Measurements from ENCODE around the gene PLEKHH2. TPM values are rescaled to one million over a fixed set of nuclear protein-coding genes. Genes with fewer than 3 reads are reported as not detected.
A peak's percentile ranks its signal among the peaks of the same experiment; 100 is the strongest.

The PLEKHH2 gene
- polyA plus RNA-seq, 1 of the 3 experiments (the other 2 are of a cell fraction), result 1.9 TPM

GRCh38 chr2:43737097-43737854 is 100.2 kb downstream of the PLEKHH2 start (continued):
- no peak for TF ChIP-seq USF2 (IDR thresholded peaks at IDR 0.05; ENCODE audit: borderline replicate concordance, low read depth, low read length)
- TF ChIP-seq, protein P1, sequence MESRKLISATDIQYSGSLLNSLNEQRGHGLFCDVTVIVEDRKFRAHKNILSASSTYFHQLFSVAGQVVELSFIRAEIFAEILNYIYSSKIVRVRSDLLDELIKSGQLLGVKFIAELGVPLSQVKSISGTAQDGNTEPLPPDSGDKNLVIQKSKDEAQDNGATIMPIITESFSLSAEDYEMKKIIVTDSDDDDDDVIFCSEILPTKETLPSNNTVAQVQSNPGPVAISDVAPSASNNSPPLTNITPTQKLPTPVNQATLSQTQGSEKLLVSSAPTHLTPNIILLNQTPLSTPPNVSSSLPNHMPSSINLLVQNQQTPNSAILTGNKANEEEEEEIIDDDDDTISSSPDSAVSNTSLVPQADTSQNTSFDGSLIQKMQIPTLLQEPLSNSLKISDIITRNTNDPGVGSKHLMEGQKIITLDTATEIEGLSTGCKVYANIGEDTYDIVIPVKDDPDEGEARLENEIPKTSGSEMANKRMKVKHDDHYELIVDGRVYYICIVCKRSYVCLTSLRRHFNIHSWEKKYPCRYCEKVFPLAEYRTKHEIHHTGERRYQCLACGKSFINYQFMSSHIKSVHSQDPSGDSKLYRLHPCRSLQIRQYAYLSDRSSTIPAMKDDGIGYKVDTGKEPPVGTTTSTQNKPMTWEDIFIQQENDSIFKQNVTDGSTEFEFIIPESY (IDR thresholded peaks at IDR 0.05; ENCODE audit: borderline replicate concordance, low read depth), result 0 out of 2 replicates have a peak, but pooled peaks have one; percentile 55
- no peak for TF ChIP-seq EZH2phosphoT487 (IDR thresholded peaks at IDR 0.05; ENCODE audit: borderline replicate concordance, low read depth)
- TF ChIP-seq, protein P2, sequence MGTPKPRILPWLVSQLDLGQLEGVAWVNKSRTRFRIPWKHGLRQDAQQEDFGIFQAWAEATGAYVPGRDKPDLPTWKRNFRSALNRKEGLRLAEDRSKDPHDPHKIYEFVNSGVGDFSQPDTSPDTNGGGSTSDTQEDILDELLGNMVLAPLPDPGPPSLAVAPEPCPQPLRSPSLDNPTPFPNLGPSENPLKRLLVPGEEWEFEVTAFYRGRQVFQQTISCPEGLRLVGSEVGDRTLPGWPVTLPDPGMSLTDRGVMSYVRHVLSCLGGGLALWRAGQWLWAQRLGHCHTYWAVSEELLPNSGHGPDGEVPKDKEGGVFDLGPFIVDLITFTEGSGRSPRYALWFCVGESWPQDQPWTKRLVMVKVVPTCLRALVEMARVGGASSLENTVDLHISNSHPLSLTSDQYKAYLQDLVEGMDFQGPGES (IDR thresholded peaks at IDR 0.05; ENCODE audit: low read depth, low read length), result no peak

DNA sequence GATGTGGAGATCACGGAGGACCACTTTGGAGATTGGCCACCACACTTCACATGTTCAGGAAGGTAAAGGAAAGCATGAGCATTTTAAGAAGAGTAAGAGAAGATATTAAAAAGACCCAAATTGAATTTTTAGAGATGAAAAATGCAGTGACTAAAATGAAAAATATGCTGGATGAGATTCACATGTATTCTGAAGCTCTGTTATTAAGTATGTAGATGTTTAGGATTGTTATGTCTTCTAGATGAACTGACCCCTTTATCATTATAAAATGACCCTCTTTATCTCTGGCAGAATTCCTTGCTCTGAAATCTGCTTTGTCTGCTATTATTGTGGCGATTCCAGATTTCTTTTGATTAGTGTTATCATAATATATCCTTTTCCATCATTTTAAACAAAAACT is 100.8 kb downstream of the PLEKHH2 start:
- CTCF ChIA-PET, result interaction anchor here (1.1 kb wide), 1 partner anchor 9 kb away, joined by 3 read pairs; no protein-coding TSS in a partner anchor

More for the DNA sequence above, 100.8 kb downstream of the PLEKHH2 start:
- Histone ChIP-seq H3K9me2 (no peaks in the 10 kb centered on the region), H3K4me2 (peak overlapping the region; percentile 1; the same call in 1 of the 2 replicates), H3K4me3 (ENCODE audit: low read depth in 2 of 2, low read length in 1 of 2) (no peak overlapping the region), H3K9ac (no peak overlapping the region), H3K79me2 (ENCODE audit: insufficient read depth) (no peaks in the 10 kb centered on the region), H2AFZ (ENCODE audit: low read depth) (peak overlapping the region; percentile 47; the same call in 1 of the 2 replicates), H3K36me3 (replicated peaks in 1 of 2; ENCODE audit: control insufficient read depth in 1 of 2, insufficient read depth in 2 of 2, low read length in 1 of 2) (no peaks in the 10 kb centered on the region), H4K20me1 (ENCODE audit: insufficient read depth) (no peaks in the 10 kb centered on the region), H3K4me1 (ENCODE audit: control insufficient read depth in 1 of 2, insufficient read depth in 2 of 2, low read depth in 1 of 2, low read length in 1 of 2) (peaks cover 0 to 9% of the 10 kb centered on the region in 2 experiments; a peak in 3 of 4 replicates), H3F3A (replicated peaks; ENCODE audit: insufficient read depth) (peaks cover 5% of the 10 kb centered on the region), H3K9me3 (no peaks in the 10 kb centered on the region), H3K27ac (ENCODE audit: low read depth in 2 of 2, low read length in 1 of 2) (peak overlapping the region in 1 of 2 experiments; percentile 63; a peak in 2 of 4 replicates), H3K27me3 (ENCODE audit: insufficient read depth) (no peaks in the 10 kb centered on the region)
- WGBS (ENCODE audit: low lambda C conversion rate), result 76% methylated on average over 2 of the region's 2 CpGs
- TF ChIP-seq RFX5 (IDR thresholded peaks at IDR 0.05; ENCODE audit: low read length) (no peak), POLR2AphosphoS5 (IDR thresholded peaks at IDR 0.05; ENCODE audit: low read depth, low read length) (no peak), CHD2 (IDR thresholded peaks at IDR 0.05; ENCODE audit: low read length, partially characterized antibody) (no peak), SIN3A (IDR thresholded peaks at IDR 0.05; ENCODE audit: borderline replicate concordance, low read depth, low read length) (no peak), GATA2 (CRISPR knock-in tag; IDR thresholded peaks at IDR 0.05) (no peak), FOSL2 (IDR thresholded peaks at IDR 0.05; ENCODE audit: borderline replicate concordance, low read depth) (no peak), TEAD4 (IDR thresholded peaks at IDR 0.05; ENCODE audit: borderline replicate concordance, insufficient read depth) (no peak), FOXJ3 (CRISPR knock-in tag; IDR thresholded peaks at IDR 0.05) (no peak)
- DNase-seq, result no peak
- POLR2A ChIA-PET, result no interaction called here
